ENCODE data around the gene ZDHHC8.

The ZDHHC8 gene

DNA sequence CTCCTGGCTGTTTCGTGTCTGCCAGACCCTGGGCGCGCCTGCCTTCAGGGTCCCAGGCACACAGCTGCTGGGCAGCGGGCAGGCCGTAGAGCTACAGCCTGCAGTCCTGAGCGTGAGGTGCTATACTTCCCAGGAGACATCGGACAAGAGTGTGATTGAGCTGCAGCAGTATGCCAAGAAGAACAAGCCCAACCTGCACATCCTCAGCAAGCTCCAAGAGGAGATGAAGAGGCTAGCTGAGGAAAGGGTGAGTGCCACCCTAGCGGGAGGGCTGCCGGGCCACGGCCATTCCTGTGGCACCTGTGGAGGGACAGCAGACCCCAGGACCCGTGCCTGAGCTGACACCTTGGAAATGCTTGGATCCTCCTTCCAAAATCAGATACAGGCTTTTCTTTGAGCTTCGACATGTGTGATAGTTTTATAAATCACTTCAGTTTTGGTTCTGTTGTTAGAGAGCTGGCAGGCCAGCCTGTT, 22.8 kb upstream of the ZDHHC8 start:
- H3K9ac ChIP-seq (ENCODE audit: low read length in 5 of 5): no peak overlapping the region
- peaks cover 0 to 4% (median 0%) of the 10 kb centered on the region in 5 donors for H3K4me1 ChIP-seq (ENCODE audit: control insufficient read depth in 5 of 5, insufficient read depth in 5 of 5, low read length in 5 of 5)
- H3K36me3 ChIP-seq (ENCODE audit: control insufficient read depth in 5 of 5, insufficient read depth in 5 of 5, low read length in 5 of 5): peaks cover 0 to 96% (median 92%) of the 10 kb centered on the region in 5 donors
- no peaks in the 10 kb centered on the region for H3K9me3 ChIP-seq (ENCODE audit: control insufficient read depth in 5 of 5, low read length in 5 of 5)
- H3K4me3 ChIP-seq (ENCODE audit: low read depth in 1 of 5, low read length in 5 of 5): no peak overlapping the region
- no peak overlapping the region for H3K27ac ChIP-seq (ENCODE audit: low read depth, low read length)
- no peaks in the 10 kb centered on the region for H3K27me3 ChIP-seq (ENCODE audit: control insufficient read depth in 5 of 5, insufficient read depth in 4 of 5, low read length in 5 of 5)

DNA sequence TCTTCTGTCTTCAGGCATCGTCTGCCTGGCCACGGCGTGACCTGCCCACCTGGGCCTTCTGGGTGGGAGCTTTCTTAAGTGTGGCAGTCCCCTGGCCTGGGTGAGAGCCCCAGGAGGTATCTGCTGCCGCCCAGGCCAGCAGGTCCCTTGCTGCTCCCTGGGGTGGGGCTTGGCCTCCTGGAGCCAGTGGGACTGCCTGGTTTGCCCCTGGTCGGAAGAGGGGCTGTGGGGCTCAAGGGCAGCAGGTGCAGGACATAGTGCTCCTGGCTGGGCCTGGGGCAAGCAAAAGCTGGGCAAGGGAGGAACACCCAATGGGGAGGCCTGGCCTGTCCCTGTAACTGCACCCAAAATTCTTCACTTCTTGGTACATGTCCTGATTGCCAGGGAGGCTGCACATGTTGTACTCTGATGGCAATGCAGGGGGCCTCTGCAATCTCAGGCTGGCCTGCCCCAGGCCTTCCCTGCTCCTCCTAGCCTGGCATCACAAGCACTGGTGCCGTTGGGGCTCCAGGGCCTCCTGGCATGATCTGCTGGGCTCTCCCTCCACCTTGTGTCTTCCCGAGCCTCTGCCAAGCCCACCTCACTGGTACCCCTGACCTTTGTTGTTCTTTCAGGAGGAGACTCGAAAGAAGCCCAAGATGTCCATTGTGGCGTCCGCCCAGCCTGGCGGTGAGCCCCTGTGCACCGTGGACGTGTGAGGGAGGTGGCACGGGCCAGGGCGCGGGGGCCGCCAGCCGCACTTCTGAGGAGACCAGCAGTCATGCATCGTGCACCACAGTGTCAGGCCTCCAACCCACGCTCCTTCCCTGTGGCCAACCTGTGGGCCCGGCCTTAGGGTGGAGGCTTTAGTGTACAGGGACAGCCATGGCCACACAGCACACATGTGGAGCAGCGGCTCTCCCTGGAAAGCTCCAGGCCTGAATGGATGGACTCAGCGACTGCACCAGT, 21.9 kb upstream of the ZDHHC8 start:
- Histone ChIP-seq H3K27me3 (ENCODE audit: control insufficient read depth in 5 of 5, insufficient read depth in 4 of 5, low read length in 5 of 5) (no peaks in the 10 kb centered on the region), H3K4me1 (ENCODE audit: control insufficient read depth in 5 of 5, insufficient read depth in 5 of 5, low read length in 5 of 5) (peaks cover 0 to 4% (median 0%) of the 10 kb centered on the region in 5 donors), H3K9me3 (ENCODE audit: control insufficient read depth in 5 of 5, low read length in 5 of 5) (no peaks in the 10 kb centered on the region), H3K36me3 (ENCODE audit: control insufficient read depth in 5 of 5, insufficient read depth in 5 of 5, low read length in 5 of 5) (peaks cover 0 to 99% (median 96%) of the 10 kb centered on the region in 5 donors), H3K27ac (ENCODE audit: low read depth, low read length) (no peak overlapping the region), H3K4me3 (ENCODE audit: low read depth in 1 of 5, low read length in 5 of 5) (no peak overlapping the region), H3K9ac (ENCODE audit: low read length in 5 of 5) (no peak overlapping the region)

DNA sequence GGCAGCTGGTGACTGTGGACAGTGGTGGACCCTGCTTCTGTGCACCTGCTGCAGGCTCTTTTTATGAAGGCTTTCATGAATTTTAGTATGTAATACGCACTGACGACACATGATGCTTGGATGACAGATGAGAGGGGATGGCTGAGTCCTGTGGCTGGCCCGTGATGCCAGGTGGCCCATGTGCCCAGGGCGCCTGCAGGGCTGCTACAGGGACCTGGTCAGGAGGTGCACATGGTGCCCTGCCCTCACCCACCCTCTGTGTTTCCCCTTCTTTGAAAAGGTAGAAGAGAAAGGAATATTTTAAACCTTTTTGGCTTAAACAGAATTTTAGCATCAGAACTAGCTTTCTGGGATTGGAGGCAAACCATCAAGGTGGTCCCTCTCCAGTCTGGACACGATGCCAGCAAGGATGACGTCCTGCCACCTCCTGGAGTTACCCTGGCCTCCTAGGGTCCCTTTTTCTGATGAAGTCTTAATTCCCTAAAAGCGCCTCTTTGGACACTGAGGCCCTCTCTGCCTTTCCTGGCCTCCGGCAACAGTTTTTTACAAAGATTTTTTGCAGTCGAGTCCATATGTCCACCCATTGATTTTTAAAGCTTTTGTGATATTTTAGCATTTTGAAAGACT, 21.1 kb upstream of the ZDHHC8 start:
- Histone ChIP-seq H3K9me3 (ENCODE audit: control insufficient read depth in 5 of 5, low read length in 5 of 5) (no peaks in the 10 kb centered on the region), H3K27ac (ENCODE audit: low read depth, low read length) (no peak overlapping the region), H3K27me3 (ENCODE audit: control insufficient read depth in 5 of 5, insufficient read depth in 4 of 5, low read length in 5 of 5) (no peaks in the 10 kb centered on the region), H3K4me3 (ENCODE audit: low read depth in 1 of 5, low read length in 5 of 5) (no peak overlapping the region), H3K36me3 (ENCODE audit: control insufficient read depth in 5 of 5, insufficient read depth in 5 of 5, low read length in 5 of 5) (peaks cover 0 to 98% (median 96%) of the 10 kb centered on the region in 5 donors), H3K9ac (ENCODE audit: low read length in 5 of 5) (no peak overlapping the region), H3K4me1 (ENCODE audit: control insufficient read depth in 5 of 5, insufficient read depth in 5 of 5, low read length in 5 of 5) (peaks cover 0 to 10% (median 5%) of the 10 kb centered on the region in 5 donors)

DNA sequence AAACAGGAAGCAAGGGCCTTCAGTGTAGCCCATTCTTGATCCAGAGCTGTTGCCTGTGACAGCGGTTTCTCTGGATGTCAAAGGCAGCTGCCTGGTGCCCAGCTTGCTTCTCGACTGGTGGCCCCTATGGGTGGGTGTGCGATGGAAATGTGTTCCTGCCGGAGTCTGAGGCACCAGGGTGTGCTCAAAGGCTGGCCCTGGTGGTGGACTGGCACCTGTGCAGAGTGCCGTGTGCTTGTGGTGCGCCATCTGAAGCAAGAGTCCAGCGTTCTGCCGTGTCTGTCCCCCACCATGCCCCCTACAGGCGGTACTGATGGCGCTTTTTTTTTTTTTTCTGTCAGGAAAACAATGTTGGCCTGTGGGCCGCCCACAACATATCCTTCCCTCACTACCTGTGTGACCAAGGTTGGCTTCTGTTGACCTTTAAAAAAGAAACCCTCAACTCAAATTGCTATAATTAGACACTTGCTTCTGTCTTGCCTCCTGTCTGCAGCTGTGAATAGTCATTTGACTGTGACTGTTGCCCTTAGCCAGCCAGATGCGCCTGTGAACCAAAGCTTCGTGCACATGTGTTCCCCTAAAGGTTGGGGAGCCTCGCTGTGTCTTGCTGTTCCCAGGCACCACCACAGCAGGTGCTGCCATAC, 20.4 kb upstream of the ZDHHC8 start:
- no peaks in the 10 kb centered on the region for H3K27me3 ChIP-seq (ENCODE audit: control insufficient read depth in 5 of 5, insufficient read depth in 4 of 5, low read length in 5 of 5)
- H3K36me3 ChIP-seq (ENCODE audit: control insufficient read depth in 5 of 5, insufficient read depth in 5 of 5, low read length in 5 of 5): peaks cover 0 to 96% (median 92%) of the 10 kb centered on the region in 5 donors

DNA sequence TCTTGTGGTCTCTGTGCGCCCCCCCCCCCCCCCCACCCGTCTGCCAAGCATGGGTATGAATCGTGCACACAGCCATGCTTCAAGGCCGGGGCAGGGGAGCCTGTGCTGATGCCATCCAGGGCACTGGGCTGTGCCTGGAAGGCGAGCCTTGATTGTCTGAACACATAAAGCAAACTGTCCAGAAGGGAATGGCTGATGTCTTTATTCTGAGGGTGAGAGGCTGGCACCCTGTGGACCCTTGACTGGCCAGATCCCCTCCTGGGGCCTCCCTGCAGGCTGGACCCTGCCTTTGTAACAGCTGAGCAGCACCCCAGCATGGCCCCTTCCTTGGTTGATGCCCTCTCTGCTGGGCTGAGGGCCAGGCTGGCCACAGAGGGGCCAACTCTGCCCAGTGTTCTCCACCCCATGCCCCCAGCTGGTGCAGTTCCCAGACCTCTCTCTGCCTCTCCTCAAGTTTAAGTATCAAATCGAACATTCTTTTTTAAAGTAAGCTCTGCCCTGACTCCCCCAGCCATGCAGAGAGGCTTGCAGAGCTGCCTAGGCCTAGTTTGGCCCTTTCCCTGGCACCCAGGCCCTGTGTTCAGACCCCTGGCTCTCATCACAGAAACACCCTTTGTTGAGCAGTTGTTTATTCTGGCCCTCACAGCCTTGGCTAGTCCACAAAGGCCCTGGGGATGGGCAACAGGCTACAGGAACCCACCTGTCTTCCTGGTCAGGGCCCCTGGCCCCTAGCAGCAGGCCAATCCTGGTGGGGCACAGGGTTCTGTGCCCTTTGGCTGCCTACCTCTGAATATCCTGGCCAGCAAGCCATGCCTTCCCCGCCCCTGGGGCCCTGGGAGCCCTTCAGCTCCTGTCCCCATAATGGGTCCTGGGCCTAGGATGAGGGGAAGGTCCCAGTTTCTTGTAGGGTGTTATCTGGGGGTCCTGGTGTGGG, 19.6 kb upstream of the ZDHHC8 start:
- Histone ChIP-seq H3K36me3 (ENCODE audit: control insufficient read depth in 5 of 5, insufficient read depth in 5 of 5, low read length in 5 of 5) (peaks cover 0 to 88% (median 84%) of the 10 kb centered on the region in 5 donors), H3K27me3 (ENCODE audit: control insufficient read depth in 5 of 5, insufficient read depth in 4 of 5, low read length in 5 of 5) (no peaks in the 10 kb centered on the region), H3K9me3 (ENCODE audit: control insufficient read depth in 5 of 5, low read length in 5 of 5) (no peaks in the 10 kb centered on the region), H3K4me1 (ENCODE audit: control insufficient read depth in 5 of 5, insufficient read depth in 5 of 5, low read length in 5 of 5) (peaks cover 0 to 24% (median 18%) of the 10 kb centered on the region in 5 donors), H3K27ac (ENCODE audit: low read depth, low read length) (no peak overlapping the region), H3K9ac (ENCODE audit: low read length in 5 of 5) (peak overlapping the region in 2 of 5 donors; percentile 3 to 27), H3K4me3 (ENCODE audit: low read depth in 1 of 5, low read length in 5 of 5) (no peak overlapping the region)

More for the DNA sequence above, 20.4 kb upstream of the ZDHHC8 start:
- Histone ChIP-seq H3K9ac (ENCODE audit: low read length in 5 of 5) (no peak overlapping the region), H3K27ac (ENCODE audit: low read depth, low read length) (no peak overlapping the region), H3K4me1 (ENCODE audit: control insufficient read depth in 5 of 5, insufficient read depth in 5 of 5, low read length in 5 of 5) (peaks cover 0 to 17% (median 12%) of the 10 kb centered on the region in 5 donors), H3K9me3 (ENCODE audit: control insufficient read depth in 5 of 5, low read length in 5 of 5) (no peaks in the 10 kb centered on the region), H3K4me3 (ENCODE audit: low read depth in 1 of 5, low read length in 5 of 5) (no peak overlapping the region)

DNA sequence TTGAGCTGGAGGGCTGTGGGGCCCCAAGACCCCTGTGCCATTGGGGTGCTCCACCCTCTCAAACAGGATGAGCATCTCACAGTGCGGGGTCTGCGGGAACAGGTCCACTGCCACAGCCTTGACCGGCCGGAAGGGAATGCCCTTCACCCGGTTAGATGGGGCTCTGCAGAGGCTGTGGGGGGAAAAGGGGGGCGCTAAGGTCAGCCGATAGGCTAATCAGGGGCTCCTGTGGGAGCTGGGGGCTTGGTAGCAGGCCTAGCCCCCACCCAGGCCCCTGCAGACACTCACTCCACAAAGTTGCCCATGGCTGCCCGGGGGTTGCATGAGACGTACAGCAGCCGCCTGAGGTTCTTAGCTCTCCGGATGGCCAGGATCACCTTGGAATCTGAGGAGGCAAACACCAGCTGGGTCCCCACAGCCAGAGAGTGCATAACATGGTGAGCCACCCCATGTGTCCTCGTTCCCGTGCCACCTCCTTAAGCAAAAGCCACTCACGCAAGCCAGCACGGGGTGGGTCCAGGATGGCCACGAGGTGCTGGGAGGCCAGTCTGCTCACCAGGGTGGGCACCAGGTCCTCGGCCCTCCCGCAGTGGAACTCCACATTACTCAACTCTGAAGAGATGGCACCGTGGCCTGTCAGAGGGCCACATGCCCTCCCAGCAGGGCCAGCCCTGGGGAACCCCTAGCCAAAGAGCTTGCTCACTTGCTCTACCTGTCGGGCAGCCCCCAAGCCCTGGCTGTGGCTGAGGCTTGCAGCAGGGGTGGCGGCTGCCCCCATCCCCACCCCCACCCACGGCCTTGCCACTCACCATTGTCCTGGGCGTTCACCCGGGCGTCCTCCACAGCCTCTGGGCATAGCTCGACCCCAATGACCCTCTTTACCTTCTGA, 18.7 kb upstream of the ZDHHC8 start:
- Histone ChIP-seq H3K36me3 (ENCODE audit: control insufficient read depth in 5 of 5, insufficient read depth in 5 of 5, low read length in 5 of 5) (peaks cover 0 to 79% (median 75%) of the 10 kb centered on the region in 5 donors), H3K9me3 (ENCODE audit: control insufficient read depth in 5 of 5, low read length in 5 of 5) (no peaks in the 10 kb centered on the region), H3K4me1 (ENCODE audit: control insufficient read depth in 5 of 5, insufficient read depth in 5 of 5, low read length in 5 of 5) (peaks cover 0 to 27% (median 21%) of the 10 kb centered on the region in 5 donors), H3K27me3 (ENCODE audit: control insufficient read depth in 5 of 5, insufficient read depth in 4 of 5, low read length in 5 of 5) (no peaks in the 10 kb centered on the region), H3K27ac (ENCODE audit: low read depth, low read length) (no peak overlapping the region), H3K4me3 (ENCODE audit: low read depth in 1 of 5, low read length in 5 of 5) (no peak overlapping the region), H3K9ac (ENCODE audit: low read length in 5 of 5) (peak overlapping the region in 2 of 5 donors; percentile 3 to 27)

DNA sequence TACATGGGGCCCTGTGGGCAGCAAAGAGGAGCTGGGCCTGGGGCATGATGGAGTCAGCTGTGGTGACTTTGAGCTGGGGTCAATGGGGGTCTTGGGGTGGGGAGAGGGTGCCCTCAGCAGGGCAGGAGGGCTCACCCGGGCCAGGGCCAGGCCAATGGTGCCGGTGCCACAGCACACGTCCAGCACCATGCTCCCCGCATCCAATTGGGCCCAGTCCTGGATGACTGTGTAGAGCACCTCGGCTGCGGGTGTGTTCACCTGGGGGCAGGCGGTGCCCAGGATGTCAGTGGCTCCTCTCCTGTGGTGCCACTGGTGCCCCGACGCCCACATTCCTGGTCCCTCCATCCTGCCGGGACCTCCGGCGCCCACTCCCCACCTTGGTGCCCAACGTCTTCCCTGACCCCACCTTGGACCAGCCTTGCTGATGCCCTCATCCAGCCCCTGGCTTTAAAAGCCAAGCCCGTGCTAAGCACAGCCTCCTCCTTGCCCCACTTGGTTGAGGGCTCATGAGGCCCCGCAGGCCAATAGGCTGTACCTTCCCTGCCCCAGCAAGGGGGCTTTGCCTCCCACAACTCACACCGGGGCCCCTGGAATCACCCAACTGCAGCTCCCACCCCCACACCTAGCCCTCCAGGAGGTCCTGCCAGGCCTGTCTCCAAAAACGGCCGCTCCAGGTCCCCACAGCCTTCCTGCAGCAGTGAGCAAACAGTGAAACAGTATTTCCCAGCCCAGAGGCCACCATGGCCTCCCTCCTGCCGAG, 17.9 kb upstream of the ZDHHC8 start:
- H3K9ac ChIP-seq (ENCODE audit: low read length in 5 of 5): no peak overlapping the region
- H3K36me3 ChIP-seq (ENCODE audit: control insufficient read depth in 5 of 5, insufficient read depth in 5 of 5, low read length in 5 of 5): peaks cover 0 to 70% (median 66%) of the 10 kb centered on the region in 5 donors
- H3K27me3 ChIP-seq (ENCODE audit: control insufficient read depth in 5 of 5, insufficient read depth in 4 of 5, low read length in 5 of 5): no peaks in the 10 kb centered on the region
- H3K9me3 ChIP-seq (ENCODE audit: control insufficient read depth in 5 of 5, low read length in 5 of 5): no peaks in the 10 kb centered on the region
- H3K4me1 ChIP-seq (ENCODE audit: control insufficient read depth in 5 of 5, insufficient read depth in 5 of 5, low read length in 5 of 5): peaks cover 2 to 35% (median 29%) of the 10 kb centered on the region in 5 donors
- H3K27ac ChIP-seq (ENCODE audit: low read depth, low read length): no peak overlapping the region
- H3K4me3 ChIP-seq (ENCODE audit: low read depth in 1 of 5, low read length in 5 of 5): no peak overlapping the region

All from subcutaneous abdominal adipose tissue (tissue), 5 donors.